Gastroesophageal sphincter (tissue), 3 donors: ENCODE data around the gene KCNIP2.

Experiments used
- CTCF ChIP-seq, 4 experiments: fragments of 200-600 bp in 2 of 4; fragments of 450-650 bp in 2 of 4; sonication (generic) in 1 of 4; IDR thresholded peaks; one replicate each; pipeline ENCODE4 v1.5.1; 2017 to 2019; ENCODE audit warnings: antibody characterized with exemption in 4 of 4, mild to moderate bottlenecking in 2 of 4, moderate library complexity in 2 of 4
- POLR2A ChIP-seq, 2 donors: fragments of 450-650 bp; IDR thresholded peaks; one replicate each; pipeline ENCODE4 v1.6.1; 2017; ENCODE audit warnings: antibody characterized with exemption in 2 of 2, mild to moderate bottlenecking in 2 of 2, moderate library complexity in 1 of 2

- no peak for TF ChIP-seq POLR2A (IDR thresholded peaks at IDR 0.05)
- peak in 3 of 4 experiments; percentile 8 to 52 (median 29) for TF ChIP-seq CTCF (IDR thresholded peaks at IDR 0.05)
Measured at GRCh38 chr10:101843032-101844021, at the start of gene KCNIP2.
